SH-SY5Y (cell line): ENCODE results near the gene PPP2R5B.

Experiments
- GATA2 ChIP-seq: IDR thresholded peaks from 2 replicates; pipeline ENCODE4 v1.6.1; 2011; ENCODE audit warnings: mild to moderate bottlenecking, low read depth, low read length
- GATA3 ChIP-seq: IDR thresholded peaks from 2 replicates; pipeline ENCODE4 v1.6.1; 2011; ENCODE audit warnings: low read depth, mild to moderate bottlenecking, low read length, moderate library complexity

GRCh38 chr11:64916040-64916774 lies 8.3 kb upstream of the PPP2R5B start:
- TF ChIP-seq GATA3 (no peak), GATA2 (no peak)
